ENCODE results near the gene SESN2. TPM values are rescaled to one million over a fixed set of nuclear protein-coding genes. Genes with fewer than 3 reads are reported as not detected.

SESN2 gene
- total RNA-seq, 1 donor, result 11.3 TPM

- peak in 1 of 3 donors; percentile 25 for DNase-seq (ENCODE audit: low read depth in 2 of 3, low spot score in 2 of 3)
These were observed 10.1 kb upstream of the SESN2 start for GRCh38 chr1:28249013-28249865.

GRCh38 chr1:28249866-28250295, 9.4 kb upstream of the SESN2 start:
- no peak for DNase-seq (ENCODE audit: low read depth in 2 of 3, low spot score in 2 of 3)

- DNase-seq (ENCODE audit: low read depth in 2 of 3, low spot score in 2 of 3), result peak in 1 of 3 donors; percentile 55
These were observed 3.0 kb upstream of the SESN2 start for GRCh38 chr1:28256197-28256827.

GRCh38 chr1:28257736-28258135, 1.6 kb upstream of the SESN2 start:
- DNase-seq (ENCODE audit: low read depth in 2 of 3, low spot score in 2 of 3), result no peak

GRCh38 chr1:28258628-28259251, 578 bp upstream of the SESN2 start:
- no peak for DNase-seq (ENCODE audit: low read depth in 2 of 3, low spot score in 2 of 3)

- peak in 1 of 3 donors; percentile 43 for DNase-seq (ENCODE audit: low read depth in 2 of 3, low spot score in 2 of 3)
These were observed 850 bp downstream of the SESN2 start for GRCh38 chr1:28259934-28260802.

GRCh38 chr1:28260803-28261174, 1.5 kb downstream of the SESN2 start:
- DNase-seq (ENCODE audit: low read depth in 2 of 3, low spot score in 2 of 3), result no peak

- DNase-seq (ENCODE audit: low read depth in 2 of 3, low spot score in 2 of 3), result no peak
These were observed 5.6 kb downstream of the SESN2 start for GRCh38 chr1:28264897-28265296.

- DNase-seq (ENCODE audit: low read depth in 2 of 3, low spot score in 2 of 3), result no peak
These were observed 6.3 kb downstream of the SESN2 start for GRCh38 chr1:28265577-28265976.

- DNase-seq (ENCODE audit: low read depth in 2 of 3, low spot score in 2 of 3), result no peak
These were observed 7.6 kb downstream of the SESN2 start for GRCh38 chr1:28266920-28267322.

GRCh38 chr1:28267633-28268032, 8.3 kb downstream of the SESN2 start:
- DNase-seq (ENCODE audit: low read depth in 2 of 3, low spot score in 2 of 3), result no peak

GRCh38 chr1:28269529-28269928, 10.2 kb downstream of the SESN2 start:
- DNase-seq (ENCODE audit: low read depth in 2 of 3, low spot score in 2 of 3), result no peak

- DNase-seq (ENCODE audit: low read depth in 2 of 3, low spot score in 2 of 3), result no peak
These were observed 13.0 kb downstream of the SESN2 start for GRCh38 chr1:28272215-28272852.

GRCh38 chr1:28273216-28273860, 14.0 kb downstream of the SESN2 start:
- DNase-seq (ENCODE audit: low read depth in 2 of 3, low spot score in 2 of 3), result no peak

GRCh38 chr1:28278763-28279162, 19.4 kb downstream of the SESN2 start:
- DNase-seq (ENCODE audit: low read depth in 2 of 3, low spot score in 2 of 3), result no peak

- DNase-seq (ENCODE audit: low read depth in 2 of 3, low spot score in 2 of 3), result no peak
These were observed 20.4 kb downstream of the SESN2 start for GRCh38 chr1:28279721-28280120.

GRCh38 chr1:28280501-28280900, 21.2 kb downstream of the SESN2 start:
- no peak for DNase-seq (ENCODE audit: low read depth in 2 of 3, low spot score in 2 of 3)

GRCh38 chr1:28280977-28281381, 21.7 kb downstream of the SESN2 start:
- DNase-seq (ENCODE audit: low read depth in 2 of 3, low spot score in 2 of 3), result no peak

- DNase-seq (ENCODE audit: low read depth in 2 of 3, low spot score in 2 of 3), result no peak
These were observed 22.5 kb downstream of the SESN2 start for GRCh38 chr1:28281608-28282425.

All from hematopoietic multipotent progenitor cell (in vitro differentiated cells).